Measurements from ENCODE around the gene OR8D4. TPM values are rescaled to one million over a fixed set of nuclear protein-coding genes. Genes with fewer than 3 reads are reported as not detected.

The OR8D4 gene
- total RNA-seq, 1 donor from 2014 or later = 0.21 TPM

Other genes starting within 250 kb of the OR8D4 start
- gene SCN3B, start 247.5 kb upstream of the OR8D4 start, total RNA-seq = 18.5 TPM
- gene ZNF202, start 160.5 kb upstream of the OR8D4 start, total RNA-seq = 18.2 TPM
- gene OR6X1, start 147.6 kb upstream of the OR8D4 start, total RNA-seq = not detected
- gene OR6M1, start 95.8 kb upstream of the OR8D4 start, total RNA-seq = not detected
- gene TMEM225, start 16.5 kb upstream of the OR8D4 start, total RNA-seq = not detected
- not detected for gene OR4D5, start 37.5 kb downstream of the OR8D4 start, total RNA-seq
- not detected for gene OR6T1, start 41.7 kb downstream of the OR8D4 start, total RNA-seq
- not detected for gene OR10S1, start 75.6 kb downstream of the OR8D4 start, total RNA-seq
- not detected for gene OR10G6, start 93.0 kb downstream of the OR8D4 start, total RNA-seq
- gene OR10G4, start 110.8 kb downstream of the OR8D4 start, total RNA-seq = not detected
- gene OR10G9, start 120.8 kb downstream of the OR8D4 start, total RNA-seq = not detected
- gene OR10G8, start 124.6 kb downstream of the OR8D4 start, total RNA-seq = not detected
- not detected for gene OR10G7, start 139.2 kb downstream of the OR8D4 start, total RNA-seq
- 110 TPM for gene VWA5A, start 213.3 kb downstream of the OR8D4 start, total RNA-seq

Data from tongue (tissue), 1 donor.